NCI-H82 (cell line): ENCODE data around the gene PRMT1.

Source experiments
- DNase-seq: peaks from one replicate; lab custom pipeline; 2025; lab: John Stamatoyannopoulos, UW

The PRMT1 gene

DNA sequence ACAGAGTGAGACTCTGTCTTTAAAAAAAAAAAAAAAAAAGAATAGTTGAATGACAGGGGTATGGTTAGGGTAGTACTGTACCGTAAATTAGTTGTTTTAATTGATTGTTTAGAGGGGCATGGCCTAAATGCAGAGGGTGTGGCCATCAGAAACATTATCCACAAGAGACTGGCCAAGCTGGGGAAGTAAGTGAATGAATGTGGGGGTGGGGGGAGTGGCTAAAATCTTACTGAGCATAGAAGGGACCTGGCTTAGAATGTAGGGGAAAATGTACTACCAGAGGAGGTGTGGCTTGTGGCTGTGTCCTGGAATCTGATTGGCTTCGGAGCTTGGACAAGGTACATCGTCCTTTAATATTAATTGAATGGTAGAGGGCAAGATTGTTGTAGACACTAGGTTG lies 7.6 kb upstream of the PRMT1 start:
- no peak for DNase-seq

DNA sequence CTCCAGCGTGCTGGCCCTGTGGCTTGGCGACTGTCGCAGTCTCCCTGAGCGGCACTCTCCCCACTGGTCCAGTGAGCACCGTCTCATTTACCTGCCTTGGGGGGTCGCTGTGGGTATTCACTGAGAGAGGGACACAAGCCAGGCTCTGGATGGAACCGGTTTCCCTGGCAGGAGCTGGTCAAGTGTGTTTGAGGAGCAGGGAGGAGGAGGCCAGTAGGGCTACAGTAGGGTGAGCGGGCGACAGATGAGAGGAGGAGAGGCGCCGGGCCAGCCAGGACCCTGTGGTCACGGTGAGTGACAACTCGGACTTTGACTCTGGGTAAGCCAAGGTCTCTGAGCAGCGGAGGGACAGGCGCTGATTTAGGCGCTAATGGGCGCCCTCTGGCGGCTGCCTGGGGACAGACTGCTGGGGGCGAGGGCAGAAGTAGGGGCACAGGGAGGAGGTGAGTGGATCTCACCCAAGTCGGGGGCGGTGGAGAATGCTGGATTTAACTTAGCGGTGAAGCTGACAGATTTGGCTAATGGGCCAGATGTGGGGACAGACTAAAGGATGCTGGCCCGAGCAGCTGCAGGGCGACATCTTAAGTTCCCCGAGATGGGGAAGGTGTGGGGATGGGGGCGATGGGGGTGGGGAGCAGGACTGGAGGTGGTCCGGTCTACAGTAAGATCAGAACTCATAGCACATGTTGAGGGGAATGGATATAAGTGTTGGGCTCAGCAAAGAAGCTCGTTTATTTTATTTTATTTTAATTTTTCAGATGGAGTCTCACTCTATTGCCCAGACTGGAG lies 4.7 kb upstream of the PRMT1 start:
- DNase-seq = peak; percentile 93

DNA sequence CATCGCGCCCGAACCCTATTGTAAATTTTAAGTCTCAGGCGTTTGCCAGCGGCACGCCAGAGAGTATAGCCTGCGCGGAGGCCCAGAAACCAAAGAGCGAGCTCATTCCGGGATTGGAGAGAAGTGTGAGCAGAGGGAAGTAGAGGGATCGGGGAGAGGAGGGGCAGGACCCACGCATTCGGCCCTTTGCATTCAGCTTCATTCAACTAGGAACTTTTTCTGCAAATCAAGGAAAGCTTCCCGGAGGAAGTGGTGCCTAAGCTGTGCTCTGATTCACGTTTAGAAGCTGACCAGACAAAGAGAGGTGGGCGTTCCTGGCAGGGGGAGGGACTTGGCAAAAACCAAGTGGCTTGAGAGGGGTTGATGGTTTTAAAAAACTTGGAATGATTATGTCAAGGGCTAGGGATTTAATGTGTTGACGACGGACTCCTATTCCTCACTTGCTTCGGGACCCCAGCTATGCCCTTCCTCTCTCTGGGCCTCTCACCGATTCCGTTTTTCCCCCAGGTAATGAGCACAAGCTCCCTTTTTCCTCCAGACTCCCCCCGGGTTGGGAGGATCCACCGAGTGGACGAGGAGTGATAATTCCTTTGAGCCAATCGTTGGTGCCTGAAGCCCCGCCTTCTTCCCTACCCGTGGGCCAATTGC lies 811 bp upstream of the PRMT1 start:
- peak; percentile 95 for DNase-seq

DNA sequence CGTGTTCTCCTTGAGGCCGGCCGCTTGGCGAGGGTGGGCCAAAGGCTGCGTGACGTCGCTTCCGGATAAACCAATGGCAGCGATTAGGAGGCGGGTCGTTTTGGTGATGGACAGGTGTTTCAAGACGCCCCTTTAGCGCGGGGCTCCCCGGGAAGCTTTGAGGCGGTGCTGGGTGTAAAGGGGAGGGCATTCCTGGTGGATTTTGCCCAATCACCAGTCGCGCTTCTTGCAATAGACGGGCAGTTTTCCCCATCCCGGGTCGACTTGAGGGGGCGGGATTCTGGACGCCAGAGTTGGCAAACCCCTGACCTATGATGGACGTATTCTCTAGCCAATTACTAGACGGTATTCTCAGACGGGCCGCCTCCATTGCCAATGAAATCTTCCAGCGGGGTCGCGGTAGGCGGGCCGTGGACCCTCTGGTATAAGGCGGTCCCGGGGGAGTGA lies 264 bp upstream of the PRMT1 start:
- peak; percentile 100 for DNase-seq

DNA sequence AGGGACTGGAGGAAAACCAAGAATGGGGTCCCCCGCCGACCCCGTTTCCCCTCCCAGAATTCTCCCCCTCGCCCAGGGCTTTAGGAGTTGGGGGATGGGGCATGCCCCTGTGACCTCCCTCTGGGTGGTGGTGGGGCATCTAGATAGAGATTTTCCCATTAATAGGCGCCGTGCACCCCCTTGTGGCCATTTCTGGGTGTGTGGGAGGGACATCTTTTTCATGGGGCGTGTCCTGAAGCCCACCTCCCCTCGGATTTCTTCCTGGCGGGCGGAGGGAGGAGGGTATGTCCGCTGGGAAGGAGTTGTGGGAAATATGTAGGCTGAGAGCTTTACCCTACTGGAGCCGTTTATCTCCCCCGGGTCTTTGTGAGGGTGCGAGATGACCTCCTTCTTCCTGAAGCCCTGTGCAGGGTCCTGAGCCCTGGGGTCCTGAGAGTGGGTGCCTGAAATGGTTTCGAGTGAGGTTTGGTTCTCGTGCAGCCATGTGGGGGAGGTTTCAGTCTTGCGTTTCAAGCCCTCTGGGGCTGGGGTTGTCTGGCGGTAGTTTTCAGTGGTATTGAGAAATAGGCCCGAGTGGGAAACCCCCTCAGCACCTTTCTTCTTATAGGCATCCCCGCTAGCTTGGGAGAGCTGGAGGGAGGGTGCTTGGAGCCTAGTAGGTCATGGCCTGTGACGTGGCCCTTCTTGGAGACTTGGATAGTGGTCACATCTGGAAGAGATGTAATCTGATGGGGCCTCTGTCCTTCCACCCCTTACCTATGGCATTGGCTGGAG lies 1.0 kb downstream of the PRMT1 start:
- DNase-seq = peak; percentile 96

DNA sequence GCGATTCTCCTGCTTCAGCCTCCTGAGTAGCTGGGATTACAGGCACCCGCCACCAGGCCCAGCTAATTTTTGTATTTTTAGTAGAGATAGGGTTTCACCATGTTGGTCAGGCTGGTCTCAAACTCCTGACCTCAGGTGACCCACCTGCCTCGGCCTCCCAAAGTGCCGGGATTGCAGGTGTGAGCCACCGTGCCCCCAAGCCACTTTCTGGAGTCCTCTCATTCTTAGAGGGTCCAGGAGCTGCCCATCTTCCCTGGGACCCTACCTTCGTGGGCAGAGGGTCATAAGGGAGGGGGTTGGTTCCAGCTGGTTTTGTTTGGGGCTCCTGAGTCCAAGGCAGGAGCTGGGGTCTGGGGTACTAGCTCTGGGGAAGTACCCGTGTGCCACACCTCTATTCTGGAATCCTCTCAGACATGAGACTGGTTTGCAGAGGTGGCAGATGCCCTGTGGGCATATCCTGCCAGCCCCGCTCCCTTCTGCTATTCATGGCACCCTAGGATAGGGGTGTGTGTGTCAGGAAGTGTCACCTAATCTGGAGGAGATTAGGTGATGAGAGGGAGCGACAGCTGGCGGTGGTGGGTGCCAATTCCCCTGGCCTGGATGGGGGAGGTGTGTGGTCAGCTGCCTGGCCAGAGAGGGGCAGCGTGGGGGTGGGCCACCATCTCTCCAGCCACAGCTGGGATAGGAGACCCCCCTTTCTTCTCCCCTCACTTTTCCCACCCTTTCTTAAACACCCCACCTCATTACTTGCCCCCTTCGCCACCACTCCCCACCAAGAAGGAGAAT lies 2.1 kb downstream of the PRMT1 start:
- DNase-seq = peak; percentile 91

DNA sequence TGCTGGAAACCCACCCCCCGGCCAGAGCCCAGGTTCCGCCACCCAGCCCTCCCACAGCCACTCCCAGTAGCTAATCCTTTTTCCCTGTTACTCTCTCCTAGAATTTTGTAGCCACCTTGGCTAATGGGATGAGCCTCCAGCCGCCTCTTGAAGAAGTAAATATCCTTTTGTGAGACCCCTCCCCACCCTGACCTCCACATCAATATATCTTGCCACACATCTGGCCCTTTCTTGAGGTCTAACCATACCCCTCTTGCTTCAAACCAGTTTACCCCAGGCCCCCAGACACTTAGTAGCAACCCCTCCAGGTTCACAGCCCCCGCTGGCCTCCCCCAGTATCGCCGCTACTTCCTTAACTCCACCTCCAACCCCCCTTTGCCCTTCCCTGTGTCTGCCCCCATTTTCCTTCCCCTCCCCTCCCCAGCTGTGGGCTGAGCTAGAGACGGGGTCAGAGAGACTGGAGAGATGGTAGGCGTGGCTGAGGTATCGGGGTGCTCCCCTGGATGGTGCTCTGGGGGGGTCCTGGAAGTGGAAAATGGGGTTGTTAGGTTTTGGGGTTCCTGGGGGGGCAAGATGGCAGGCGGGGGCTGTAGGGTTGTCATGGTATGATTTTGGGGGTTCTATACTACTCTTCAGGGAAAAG lies 2.8 kb downstream of the PRMT1 start:
- DNase-seq = peak; percentile 93

DNA sequence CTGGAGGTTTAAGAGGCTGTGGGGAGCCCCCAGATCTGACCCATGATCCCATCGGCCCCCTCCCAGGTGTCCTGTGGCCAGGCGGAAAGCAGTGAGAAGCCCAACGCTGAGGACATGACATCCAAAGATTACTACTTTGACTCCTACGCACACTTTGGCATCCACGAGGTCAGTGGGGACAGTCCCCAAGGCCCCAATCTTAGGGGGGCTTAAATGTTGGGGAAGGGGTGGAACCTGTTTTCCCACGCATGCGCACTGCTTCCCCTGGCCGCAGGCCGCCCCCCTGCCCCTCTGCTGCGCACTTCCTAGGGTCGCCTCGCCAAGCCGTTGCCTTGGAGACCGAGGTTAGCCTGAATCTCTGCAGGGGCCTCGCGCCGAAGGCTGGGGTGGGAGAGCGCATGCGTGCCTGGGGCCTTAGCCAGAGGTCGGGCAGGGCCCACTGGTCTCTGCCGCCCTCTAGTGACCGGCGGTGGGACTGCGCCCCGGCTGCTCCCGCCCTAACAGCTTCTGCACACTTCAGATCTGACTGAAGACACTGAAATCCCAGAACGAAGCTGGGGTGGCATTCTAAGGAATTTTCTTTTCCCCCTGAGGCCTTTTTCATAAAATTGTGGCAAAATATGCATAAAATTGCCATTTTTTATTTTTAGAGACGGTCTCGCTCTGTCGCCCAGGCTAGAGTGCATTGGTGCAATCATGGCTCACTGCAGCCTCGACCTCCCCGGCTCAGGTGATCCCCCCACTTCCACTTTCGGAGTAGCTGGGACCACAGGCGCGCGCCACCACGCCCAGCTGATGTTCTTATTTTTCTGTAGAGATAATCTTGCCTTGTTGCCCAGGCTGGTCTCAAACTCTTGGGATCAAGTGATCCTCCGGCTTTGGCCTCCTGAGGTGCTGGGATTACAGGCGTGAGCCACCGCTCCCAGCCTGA lies 3.6 kb downstream of the PRMT1 start:
- peak; percentile 98 for DNase-seq

DNA sequence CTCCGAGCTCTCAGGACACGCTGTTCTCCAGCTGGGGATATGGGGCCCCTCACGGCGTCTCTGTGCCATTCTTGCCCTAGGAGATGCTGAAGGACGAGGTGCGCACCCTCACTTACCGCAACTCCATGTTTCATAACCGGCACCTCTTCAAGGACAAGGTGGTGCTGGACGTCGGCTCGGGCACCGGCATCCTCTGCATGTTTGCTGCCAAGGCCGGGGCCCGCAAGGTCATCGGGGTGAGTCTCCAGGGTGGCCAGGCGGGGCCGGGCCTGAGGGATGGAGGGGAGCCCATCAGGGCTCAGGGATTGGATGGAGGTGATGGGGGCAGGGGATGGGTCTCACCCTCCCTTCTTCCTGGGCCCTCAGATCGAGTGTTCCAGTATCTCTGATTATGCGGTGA lies 4.8 kb downstream of the PRMT1 start:
- DNase-seq = no peak

DNA sequence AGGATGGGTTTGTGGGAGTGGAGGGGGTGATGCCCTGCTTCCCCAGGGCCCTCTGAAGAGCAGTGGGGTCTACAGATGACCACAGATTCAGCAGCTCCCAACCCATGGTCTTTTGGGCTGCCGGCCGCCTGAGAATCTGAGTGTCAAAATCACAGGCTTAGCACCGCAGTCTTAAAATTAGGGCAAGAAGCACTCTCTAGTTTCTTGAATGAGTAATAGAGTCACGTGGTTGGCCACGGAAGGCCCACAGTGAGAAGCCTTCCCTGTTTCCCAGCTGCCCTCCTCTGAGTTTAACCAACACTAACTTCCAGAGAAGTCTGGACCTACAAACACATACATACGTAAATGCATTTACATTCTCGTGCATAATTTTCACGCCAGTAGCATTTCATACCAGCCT lies 5.2 kb downstream of the PRMT1 start:
- no peak for DNase-seq

DNA sequence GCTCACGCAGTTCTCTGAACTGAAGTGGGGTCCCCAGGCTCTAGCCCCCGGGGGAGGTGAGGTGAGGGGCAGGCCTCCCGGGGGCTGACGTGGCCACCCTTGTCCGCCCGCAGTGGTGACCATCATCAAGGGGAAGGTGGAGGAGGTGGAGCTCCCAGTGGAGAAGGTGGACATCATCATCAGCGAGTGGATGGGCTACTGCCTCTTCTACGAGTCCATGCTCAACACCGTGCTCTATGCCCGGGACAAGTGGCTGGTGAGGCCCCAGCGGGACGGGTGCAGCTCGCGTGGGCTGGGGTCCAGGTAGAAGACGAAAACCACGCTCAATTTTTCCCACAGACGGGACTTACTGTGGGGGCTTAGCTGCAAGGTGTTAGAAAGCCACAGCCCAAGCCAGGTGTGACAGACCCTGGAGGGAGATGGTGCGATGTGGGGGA lies 6.8 kb downstream of the PRMT1 start:
- no peak for DNase-seq

DNA sequence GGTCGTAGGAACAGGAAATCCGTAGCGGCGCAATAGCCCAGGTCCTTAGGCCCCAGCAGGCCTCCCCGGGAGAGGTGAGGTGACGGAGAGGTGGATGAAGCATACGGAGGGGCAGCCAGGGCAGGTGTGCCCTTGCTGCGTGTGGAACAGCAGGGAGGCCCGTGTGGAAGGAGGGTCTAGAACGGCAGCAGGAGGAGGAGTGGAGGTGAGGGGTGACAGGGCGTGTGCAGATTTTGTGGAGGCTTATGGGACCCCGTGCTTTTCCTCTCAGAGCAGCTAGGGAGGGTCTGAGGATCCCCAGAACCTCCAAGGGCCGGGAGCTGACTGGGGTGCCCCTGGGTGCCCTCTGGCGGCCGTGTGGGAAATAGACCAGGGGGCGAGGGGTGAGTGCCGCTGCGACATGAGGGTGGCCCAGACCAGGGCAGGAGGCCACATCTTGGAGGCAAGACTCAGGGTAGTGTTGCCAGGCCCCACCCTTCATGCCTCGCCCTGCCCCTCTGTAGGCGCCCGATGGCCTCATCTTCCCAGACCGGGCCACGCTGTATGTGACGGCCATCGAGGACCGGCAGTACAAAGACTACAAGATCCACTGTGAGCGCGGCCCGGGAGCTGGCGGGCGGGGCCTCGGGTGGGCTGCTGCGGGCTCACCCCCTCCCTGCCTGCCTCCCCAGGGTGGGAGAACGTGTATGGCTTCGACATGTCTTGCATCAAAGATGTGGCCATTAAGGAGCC lies 7.3 kb downstream of the PRMT1 start:
- peak; percentile 46 for DNase-seq

DNA sequence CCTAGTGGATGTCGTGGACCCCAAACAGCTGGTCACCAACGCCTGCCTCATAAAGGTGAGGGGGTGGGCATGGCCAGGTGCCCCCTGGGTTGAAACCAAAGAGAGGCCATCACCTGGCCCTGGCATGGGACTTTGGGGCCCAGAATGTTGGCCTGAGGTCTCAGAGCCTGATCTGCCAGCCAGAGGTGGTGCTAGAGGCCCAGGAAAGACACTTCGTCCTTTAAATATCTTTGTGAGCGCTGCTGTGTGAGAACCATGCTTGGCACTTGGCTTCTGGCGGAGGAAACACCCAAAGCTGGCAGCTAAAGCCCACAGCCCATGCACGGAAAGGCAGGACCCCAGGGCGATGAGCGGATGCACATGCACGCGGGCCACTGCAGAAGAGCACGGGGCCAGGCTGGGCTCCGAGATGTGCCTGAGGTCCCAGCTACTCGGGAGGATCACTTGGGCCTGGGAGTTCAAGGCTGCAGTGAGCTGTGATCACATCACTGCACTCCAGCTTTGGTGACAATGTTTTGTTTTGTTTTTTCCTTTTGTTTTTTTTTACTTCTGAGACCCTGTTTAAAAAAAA lies 8.0 kb downstream of the PRMT1 start:
- DNase-seq = no peak

DNA sequence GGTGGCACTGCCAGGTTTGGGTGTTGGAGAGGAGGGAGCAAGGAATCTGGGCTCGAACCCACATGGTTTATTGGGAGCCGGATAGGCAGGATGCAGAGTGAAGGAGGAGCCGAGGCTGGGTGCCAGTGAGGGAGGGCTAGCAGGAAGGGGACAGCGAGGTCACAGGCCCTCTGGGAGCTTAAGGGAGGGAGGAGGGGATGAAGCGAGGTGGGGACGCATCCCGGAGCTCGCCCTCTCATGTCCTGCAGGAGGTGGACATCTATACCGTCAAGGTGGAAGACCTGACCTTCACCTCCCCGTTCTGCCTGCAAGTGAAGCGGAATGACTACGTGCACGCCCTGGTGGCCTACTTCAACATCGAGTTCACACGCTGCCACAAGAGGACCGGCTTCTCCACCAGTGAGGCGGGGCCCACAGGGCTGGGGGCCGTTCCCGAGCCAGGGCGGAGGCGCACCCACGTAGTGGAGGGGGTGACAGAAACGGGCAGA lies 8.8 kb downstream of the PRMT1 start:
- no peak for DNase-seq

DNA sequence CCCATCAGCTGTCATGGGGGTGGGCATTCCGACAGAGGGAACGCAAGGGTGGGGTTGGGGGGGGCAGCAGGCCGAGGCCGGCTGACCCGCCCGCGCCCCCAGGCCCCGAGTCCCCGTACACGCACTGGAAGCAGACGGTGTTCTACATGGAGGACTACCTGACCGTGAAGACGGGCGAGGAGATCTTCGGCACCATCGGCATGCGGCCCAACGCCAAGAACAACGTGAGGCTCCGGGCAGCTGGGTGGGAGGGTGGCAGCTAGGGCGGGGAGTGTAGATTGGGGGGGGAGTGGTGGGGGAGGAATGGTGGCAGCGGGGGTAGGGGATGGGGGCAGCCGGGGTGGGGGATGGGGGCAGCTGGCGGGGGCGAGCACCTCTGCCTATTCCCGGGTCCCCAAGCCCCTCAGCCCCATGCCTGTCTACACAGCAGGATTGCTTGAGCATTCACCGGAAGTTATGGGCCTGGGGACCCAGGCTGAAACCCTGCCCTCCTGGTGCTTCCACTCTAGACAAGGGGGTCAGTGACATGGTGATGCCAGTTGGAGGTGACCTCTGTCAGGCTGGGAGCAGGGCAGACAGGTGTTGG lies 9.5 kb downstream of the PRMT1 start:
- DNase-seq = no peak

DNA sequence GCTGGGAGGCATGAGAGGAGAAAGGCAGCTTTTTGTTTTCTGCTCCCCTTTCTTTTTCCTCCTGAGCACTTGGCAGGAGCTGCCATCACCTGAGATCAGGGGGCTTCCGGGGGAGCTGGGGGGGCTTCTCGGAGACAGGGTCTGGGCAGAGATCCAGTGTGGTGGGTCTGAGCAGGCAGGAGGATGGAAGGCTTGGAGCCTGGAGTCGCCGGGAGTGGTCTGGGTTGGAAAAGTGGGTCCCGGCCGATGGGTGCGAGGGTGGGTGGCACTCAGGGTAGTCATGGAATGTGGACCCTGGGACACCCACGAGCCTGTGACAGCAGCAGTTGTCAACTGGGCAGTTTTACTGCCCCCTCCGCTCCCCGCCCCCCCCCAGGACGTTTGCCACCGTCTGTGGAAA lies 10.1 kb downstream of the PRMT1 start:
- no peak for DNase-seq

DNA sequence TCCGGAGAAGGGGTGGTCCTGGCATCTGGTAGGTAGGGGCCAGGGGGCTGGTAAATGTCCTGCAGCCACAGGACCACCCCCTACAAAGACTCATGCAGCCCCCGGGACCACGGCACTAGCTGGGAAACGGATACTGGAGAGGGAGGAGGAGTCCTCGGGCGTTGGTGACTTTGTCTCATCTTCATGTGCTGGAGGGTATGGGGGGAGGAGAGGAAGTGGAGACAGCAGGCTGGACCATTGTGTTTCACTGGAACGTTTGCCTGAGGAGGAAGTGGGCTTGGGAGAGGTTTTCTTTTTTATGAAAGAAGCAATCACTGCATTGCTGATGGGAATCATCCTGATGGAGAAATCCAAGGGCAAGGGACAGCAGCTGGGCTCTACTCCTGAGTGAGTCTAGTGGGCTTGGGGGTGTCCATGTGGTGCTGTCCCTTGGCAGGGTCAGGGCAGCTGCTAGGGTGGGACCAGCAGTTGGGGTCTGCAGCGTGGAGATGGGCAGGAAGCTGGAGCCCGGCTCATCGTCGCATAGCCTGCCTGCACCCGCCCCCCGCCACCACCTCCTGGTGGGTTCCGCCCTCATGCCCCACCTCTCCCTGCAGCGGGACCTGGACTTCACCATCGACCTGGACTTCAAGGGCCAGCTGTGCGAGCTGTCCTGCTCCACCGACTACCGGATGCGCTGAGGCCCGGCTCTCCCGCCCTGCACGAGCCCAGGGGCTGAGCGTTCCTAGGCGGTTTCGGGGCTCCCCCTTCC lies 10.7 kb downstream of the PRMT1 start:
- peak; percentile 42 for DNase-seq

DNA sequence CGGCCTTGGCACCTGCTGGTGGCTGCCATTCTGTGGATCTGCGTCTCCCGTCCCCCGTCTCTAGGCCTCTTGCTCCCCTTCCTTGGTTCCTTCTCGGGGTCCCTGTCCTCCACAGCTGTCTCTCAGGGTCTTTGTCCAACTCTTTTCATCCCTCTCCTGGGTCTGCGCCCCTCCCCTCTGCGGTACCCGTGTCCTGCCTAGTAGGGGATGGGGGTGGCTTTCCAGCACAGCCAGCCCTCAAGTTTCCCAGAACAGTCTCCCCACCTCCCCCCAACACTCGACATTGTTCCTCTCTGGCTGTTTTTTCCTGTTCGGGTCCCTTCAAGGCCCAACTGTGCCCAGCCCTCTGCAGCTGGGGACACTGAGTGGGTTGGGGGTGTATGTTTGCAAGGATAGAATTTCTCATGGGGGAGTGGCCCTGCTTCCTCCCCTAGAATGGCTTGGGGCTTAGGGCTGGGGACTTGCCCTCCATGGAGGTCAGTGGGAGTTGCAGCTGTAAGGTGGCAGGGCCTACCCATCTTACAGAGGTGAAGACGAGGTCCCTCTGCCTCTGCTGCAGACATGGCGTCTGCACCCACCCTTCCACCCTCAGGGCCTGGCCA lies 11.6 kb downstream of the PRMT1 start:
- no peak for DNase-seq
